Suprapubic skin (tissue), 4 donors: ENCODE measurements around the gene TBCA.

Experiments used
- EP300 ChIP-seq: sonication (generic); formaldehyde crosslinking; IDR thresholded peaks from one replicate; pipeline ENCODE4 v1.6.1; 2017; ENCODE audit warnings: antibody characterized with exemption
- POLR2A ChIP-seq, 2 donors: fragments of 450-650 bp; IDR thresholded peaks; one replicate each; pipeline ENCODE4 v1.6.1; 2017; ENCODE audit warnings: antibody characterized with exemption in 2 of 2, mild to moderate bottlenecking in 2 of 2, moderate library complexity in 2 of 2
- POLR2AphosphoS5 ChIP-seq, 3 donors: sonication (generic); formaldehyde crosslinking; IDR thresholded peaks; one replicate each; pipeline ENCODE4 v1.6.1; 2017; ENCODE audit warnings: antibody characterized with exemption in 3 of 3

DNA sequence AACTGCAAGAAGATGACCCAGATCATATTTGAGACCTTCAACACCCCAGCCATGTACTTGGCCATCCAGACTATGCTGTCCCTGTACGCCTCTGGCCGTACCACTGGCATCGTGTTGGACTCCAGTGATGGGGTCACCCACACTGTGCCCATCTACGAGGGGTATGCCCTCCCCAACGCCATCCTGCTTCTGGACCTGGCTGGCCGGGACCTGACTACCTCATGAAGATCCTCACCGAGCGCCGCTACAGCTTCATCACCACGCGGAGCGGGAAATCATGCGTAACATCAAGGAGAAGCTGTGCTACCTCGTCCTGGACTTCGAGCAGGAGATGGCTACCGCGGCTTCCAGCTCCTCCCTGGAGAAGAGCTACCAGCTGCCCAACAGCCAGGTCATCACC lies 9.1 kb upstream of the TBCA start:
- TF ChIP-seq POLR2AphosphoS5 (IDR thresholded peaks at IDR 0.05), result no peak
- no peak for TF ChIP-seq EP300
- no peak for TF ChIP-seq POLR2A (IDR thresholded peaks at IDR 0.05)
